ENCODE measurements around the gene FURIN. TPM values are rescaled to one million over a fixed set of nuclear protein-coding genes. Genes with fewer than 3 reads are reported as not detected.

FURIN gene
- total RNA-seq, 2 experiments from 2014 or later = 4.9 to 10.3 TPM

- Histone ChIP-seq H3K9me2 (ENCODE audit: insufficient read depth, low read length) (no peaks in the 10 kb centered on the region), H3K27ac (ENCODE audit: low read depth, low read length, poor library complexity, severe bottlenecking) (no peak overlapping the region), H4K20me1 (ENCODE audit: insufficient read depth, low read length) (no peaks in the 10 kb centered on the region), H3K4me3 (ENCODE audit: low read depth, low read length, poor library complexity, severe bottlenecking) (no peak overlapping the region), H3K9me3 (ENCODE audit: low read length) (no peaks in the 10 kb centered on the region), H3K4me1 (ENCODE audit: insufficient read depth, low read length, poor library complexity, severe bottlenecking) (peaks cover 14% of the 10 kb centered on the region), H2AFZ (ENCODE audit: low read length) (no peak overlapping the region), H3K36me3 (ENCODE audit: insufficient read depth, low read length) (no peaks in the 10 kb centered on the region), H3K4me2 (ENCODE audit: low read length) (no peak overlapping the region), H3K79me2 (ENCODE audit: insufficient read depth, low read depth, low read length) (no peaks in the 10 kb centered on the region)
- BruUV-seq (replicated peaks) = no TSS peak
- ChIA-PET POLR2A (no interaction called here), CTCF (ENCODE audit: unreplicated experiment) (no interaction called here)
- no peak for DNase-seq (ENCODE audit: low spot score)
- intact Hi-C loops (cut with micrococcal nuclease; ENCODE audit: unreplicated experiment) = no loop called here
- TF ChIP-seq EZH2phosphoT487 (IDR thresholded peaks at IDR 0.05; ENCODE audit: borderline replicate concordance, low read depth, low read length) = no peak
- no peak for TF ChIP-seq CTCF (conservative IDR thresholded peaks at IDR 0.05; ENCODE audit: low read length)
Observed at GRCh38 chr15:90829126-90829525, 39.3 kb upstream of the FURIN start.

- peaks cover 14% of the 10 kb centered on the region for H3K4me1 ChIP-seq (ENCODE audit: insufficient read depth, low read length, poor library complexity, severe bottlenecking)
- no peak overlapping the region for H3K27ac ChIP-seq (ENCODE audit: low read depth, low read length, poor library complexity, severe bottlenecking)
- H4K20me1 ChIP-seq (ENCODE audit: insufficient read depth, low read length) = no peaks in the 10 kb centered on the region
- peak; percentile 24 for DNase-seq (ENCODE audit: low spot score)
- no peak overlapping the region for H3K4me3 ChIP-seq (ENCODE audit: low read depth, low read length, poor library complexity, severe bottlenecking)
- ChIA-PET POLR2A (interaction anchor here (0.6 to 0.7 kb wide), 2 partner anchors 43 to 113 kb away, joined by 3 to 4 read pairs; partner anchors contain the start of gene BLM), CTCF (ENCODE audit: unreplicated experiment) (interaction anchor here (0.7 kb wide), 1 partner anchor 9 kb away, joined by 3 read pairs; no protein-coding TSS in a partner anchor)
- no peaks in the 10 kb centered on the region for H3K79me2 ChIP-seq (ENCODE audit: insufficient read depth, low read depth, low read length)
- peak overlapping the region; percentile 35; the same call in 1 of the 2 replicates for H3K4me2 ChIP-seq (ENCODE audit: low read length)
- H3K9me3 ChIP-seq (ENCODE audit: low read length) = no peaks in the 10 kb centered on the region
- H3K9me2 ChIP-seq (ENCODE audit: insufficient read depth, low read length) = no peaks in the 10 kb centered on the region
- no peaks in the 10 kb centered on the region for H3K36me3 ChIP-seq (ENCODE audit: insufficient read depth, low read length)
- H2AFZ ChIP-seq (ENCODE audit: low read length) = peak overlapping the region; percentile 27; the same call in 1 of the 2 replicates
- no peak for TF ChIP-seq CTCF (conservative IDR thresholded peaks at IDR 0.05; ENCODE audit: low read length)
- TF ChIP-seq EZH2phosphoT487 (IDR thresholded peaks at IDR 0.05; ENCODE audit: borderline replicate concordance, low read depth, low read length) = no peak
- intact Hi-C loops (cut with micrococcal nuclease; ENCODE audit: unreplicated experiment) = no loop called here
- no TSS peak for BruUV-seq (replicated peaks)
Observed at GRCh38 chr15:90829942-90830440, 38.4 kb upstream of the FURIN start.

- POLR2A ChIA-PET = no interaction called here
- no peak overlapping the region for H2AFZ ChIP-seq (ENCODE audit: low read length)
- H3K9me3 ChIP-seq (ENCODE audit: low read length) = no peaks in the 10 kb centered on the region
- no peaks in the 10 kb centered on the region for H3K36me3 ChIP-seq (ENCODE audit: insufficient read depth, low read length)
- no peaks in the 10 kb centered on the region for H3K9me2 ChIP-seq (ENCODE audit: insufficient read depth, low read length)
- intact Hi-C loops (cut with micrococcal nuclease; ENCODE audit: unreplicated experiment) = no loop called here
- BruUV-seq (replicated peaks) = no TSS peak
- CTCF ChIA-PET (ENCODE audit: unreplicated experiment) = no interaction called here
- H3K4me2 ChIP-seq (ENCODE audit: low read length) = no peak overlapping the region
- DNase-seq (ENCODE audit: low spot score) = no peak
- no peak overlapping the region for H3K4me3 ChIP-seq (ENCODE audit: low read depth, low read length, poor library complexity, severe bottlenecking)
- no peak overlapping the region for H3K27ac ChIP-seq (ENCODE audit: low read depth, low read length, poor library complexity, severe bottlenecking)
- no peaks in the 10 kb centered on the region for H4K20me1 ChIP-seq (ENCODE audit: insufficient read depth, low read length)
- no peak for TF ChIP-seq EZH2phosphoT487 (IDR thresholded peaks at IDR 0.05; ENCODE audit: borderline replicate concordance, low read depth, low read length)
- TF ChIP-seq CTCF (conservative IDR thresholded peaks at IDR 0.05; ENCODE audit: low read length) = no peak
- H3K4me1 ChIP-seq (ENCODE audit: insufficient read depth, low read length, poor library complexity, severe bottlenecking) = peaks cover 23% of the 10 kb centered on the region
- H3K79me2 ChIP-seq (ENCODE audit: insufficient read depth, low read depth, low read length) = no peaks in the 10 kb centered on the region
Observed at GRCh38 chr15:90834626-90835025, 33.8 kb upstream of the FURIN start.
